ENCODE data around the gene CEP57.

GRCh38 chr11:95831198-95831883, 41.0 kb downstream of the CEP57 start:
- TF ChIP-seq EZH2 (IDR thresholded peaks at IDR 0.05; ENCODE audit: borderline replicate concordance, insufficient read depth, low read depth, low read length, poor library complexity, severe bottlenecking) (no peak), CTCF (IDR thresholded peaks at IDR 0.05) (no peak)

Measured in B cell (primary cell).